Right hindlimb (tissue), 1 donor: ENCODE measurements around the gene PPME1.
A peak's percentile ranks its signal among the peaks of the same experiment; 100 is the strongest.

Experiments used
- DNase-seq: peaks from one replicate; pipeline ENCODE4 v3.0.0-alpha.2; 2018

PPME1 gene

GRCh38 chr11:74232311-74232950 lies 61.3 kb downstream of the PPME1 start:
- DNase-seq: no peak

GRCh38 chr11:74233683-74234082 lies 62.6 kb downstream of the PPME1 start:
- no peak for DNase-seq

GRCh38 chr11:74235121-74235520 lies 64.0 kb downstream of the PPME1 start:
- no peak for DNase-seq

GRCh38 chr11:74237541-74237940 lies 66.5 kb downstream of the PPME1 start:
- no peak for DNase-seq

- DNase-seq: no peak
Measured at GRCh38 chr11:74238243-74238642, 67.2 kb downstream of the PPME1 start.

- DNase-seq: no peak
Measured at GRCh38 chr11:74248469-74248868, 77.4 kb downstream of the PPME1 start.

- DNase-seq: no peak
Measured at GRCh38 chr11:74249496-74249895, 78.4 kb downstream of the PPME1 start.

GRCh38 chr11:74253361-74253760 lies 82.3 kb downstream of the PPME1 start:
- no peak for DNase-seq

GRCh38 chr11:74255741-74256375 lies 84.8 kb downstream of the PPME1 start:
- DNase-seq: peak; percentile 46

- no peak for DNase-seq
Measured at GRCh38 chr11:74256378-74257133, 85.5 kb downstream of the PPME1 start.

GRCh38 chr11:74257959-74258553 lies 87.0 kb downstream of the PPME1 start:
- DNase-seq: peak; percentile 86

GRCh38 chr11:74262725-74263124 lies 91.6 kb downstream of the PPME1 start:
- DNase-seq: no peak

GRCh38 chr11:74265256-74265655 lies 94.2 kb downstream of the PPME1 start:
- DNase-seq: no peak

GRCh38 chr11:74267014-74267413 lies 95.9 kb downstream of the PPME1 start:
- peak; percentile 51 for DNase-seq

GRCh38 chr11:74268456-74268855 lies 97.4 kb downstream of the PPME1 start:
- no peak for DNase-seq

GRCh38 chr11:74269161-74269811 lies 98.2 kb downstream of the PPME1 start:
- DNase-seq: no peak

- no peak for DNase-seq
Measured at GRCh38 chr11:74272276-74272675, 101.2 kb downstream of the PPME1 start.

GRCh38 chr11:74276581-74276980 lies 105.5 kb downstream of the PPME1 start:
- DNase-seq: no peak

- no peak for DNase-seq
Measured at GRCh38 chr11:74278103-74278502, 107.0 kb downstream of the PPME1 start.

GRCh38 chr11:74278721-74279161 lies 107.7 kb downstream of the PPME1 start:
- peak; percentile 83 for DNase-seq

GRCh38 chr11:74279256-74279655 lies 108.2 kb downstream of the PPME1 start:
- DNase-seq: no peak

- no peak for DNase-seq
Measured at GRCh38 chr11:74280494-74280893, 109.4 kb downstream of the PPME1 start.

- DNase-seq: no peak
Measured at GRCh38 chr11:74282421-74282820, 111.3 kb downstream of the PPME1 start.
